Measurements from ENCODE around the gene LDLRAD3.
A peak's percentile ranks its signal among the peaks of the same experiment; 100 is the strongest.

LDLRAD3 gene

GRCh38 chr11:36146437-36146836 is 202.6 kb downstream of the LDLRAD3 start:
- no peak for DNase-seq

DNA sequence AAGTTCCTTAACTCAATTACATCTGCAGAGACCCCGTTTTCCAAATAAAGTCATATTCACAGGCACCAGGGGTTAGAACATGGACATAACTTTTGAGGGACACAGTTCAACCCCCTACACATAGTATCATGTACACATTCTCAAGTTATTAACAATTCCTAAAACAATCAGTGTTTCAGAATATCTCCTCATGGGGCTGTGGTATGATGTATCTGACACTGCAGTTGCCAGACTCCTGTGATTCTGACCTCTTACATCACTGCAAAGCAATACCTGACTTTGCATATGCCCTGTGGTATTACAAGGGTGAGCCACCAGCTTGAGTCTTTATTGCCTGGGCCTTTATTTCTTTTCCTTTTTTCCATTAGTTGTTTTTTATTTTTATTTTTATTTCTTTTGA is 203.6 kb downstream of the LDLRAD3 start:
- no peak for DNase-seq

DNA sequence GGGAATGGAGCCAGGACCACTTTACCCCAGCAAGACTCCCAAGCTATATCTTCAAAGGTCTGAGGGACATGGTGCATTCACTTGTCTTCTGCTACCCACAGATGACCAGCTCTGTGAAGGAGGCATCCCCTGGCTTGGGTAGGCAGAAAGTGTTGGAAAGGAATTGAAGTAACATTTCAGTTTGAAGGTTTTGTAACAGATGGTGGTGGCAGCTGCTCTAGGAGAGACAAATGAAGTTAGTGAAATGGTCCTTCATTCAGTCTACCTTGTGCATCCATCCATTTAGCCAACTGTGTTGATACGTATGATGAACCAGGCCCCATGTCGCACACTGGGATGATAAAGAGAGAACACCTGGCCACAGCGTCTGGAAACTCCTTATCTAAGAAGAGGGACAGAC is 204.8 kb downstream of the LDLRAD3 start:
- no peak for DNase-seq

GRCh38 chr11:36149538-36150242 is 205.8 kb downstream of the LDLRAD3 start:
- DNase-seq = peak; percentile 10

- no peak for DNase-seq
Observed at GRCh38 chr11:36150986-36151385, 207.1 kb downstream of the LDLRAD3 start.

DNA sequence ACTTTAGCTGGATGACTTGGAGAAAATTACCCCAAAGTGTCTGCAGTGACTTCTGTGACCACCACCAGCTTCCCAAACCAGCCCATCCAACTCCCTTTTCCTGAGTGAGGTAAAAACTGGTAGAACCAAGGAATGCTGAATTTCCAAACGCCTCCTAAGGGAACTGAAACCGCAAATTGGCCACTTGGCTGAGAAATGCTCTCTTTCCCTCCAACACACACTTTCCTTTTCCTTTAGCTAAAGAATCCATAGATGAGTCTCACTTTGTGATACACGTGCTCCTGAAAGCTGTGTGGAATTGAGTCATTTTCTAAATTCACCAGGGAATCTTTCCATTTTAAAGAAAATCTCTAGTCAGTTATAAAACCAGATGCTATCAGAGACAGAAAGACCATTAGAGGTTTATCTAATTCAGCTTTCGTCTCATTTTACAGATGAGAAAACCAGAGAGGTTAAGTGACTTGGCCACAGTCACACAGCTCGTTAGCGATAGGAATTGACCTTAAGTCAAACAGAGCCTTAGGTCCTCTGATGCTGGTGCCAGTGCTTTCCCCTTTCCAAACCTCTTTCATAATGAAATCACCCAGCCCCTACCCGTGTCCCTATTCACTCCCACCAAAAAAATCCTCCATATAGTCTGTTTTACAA is 208.2 kb downstream of the LDLRAD3 start:
- no peak for DNase-seq

DNA sequence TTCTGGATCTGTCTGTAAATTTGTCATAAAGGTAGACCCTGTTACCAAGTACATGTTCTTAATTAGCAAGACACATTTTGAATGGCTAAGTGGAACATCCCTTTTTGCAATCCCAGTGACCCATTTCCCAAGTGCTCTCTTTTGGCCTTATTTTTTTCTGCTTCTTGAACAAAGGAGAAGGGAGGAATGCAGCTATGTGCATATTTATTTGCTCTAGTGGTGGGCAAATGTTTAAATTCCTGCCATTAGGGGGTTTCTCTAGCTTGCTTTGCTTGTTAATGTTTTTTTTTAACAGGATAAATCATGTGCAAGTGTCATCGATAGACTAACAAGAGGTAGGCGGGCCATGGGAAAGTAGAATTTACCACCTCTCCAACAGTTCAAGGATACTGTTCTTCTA is 209.7 kb downstream of the LDLRAD3 start:
- DNase-seq = no peak

DNA sequence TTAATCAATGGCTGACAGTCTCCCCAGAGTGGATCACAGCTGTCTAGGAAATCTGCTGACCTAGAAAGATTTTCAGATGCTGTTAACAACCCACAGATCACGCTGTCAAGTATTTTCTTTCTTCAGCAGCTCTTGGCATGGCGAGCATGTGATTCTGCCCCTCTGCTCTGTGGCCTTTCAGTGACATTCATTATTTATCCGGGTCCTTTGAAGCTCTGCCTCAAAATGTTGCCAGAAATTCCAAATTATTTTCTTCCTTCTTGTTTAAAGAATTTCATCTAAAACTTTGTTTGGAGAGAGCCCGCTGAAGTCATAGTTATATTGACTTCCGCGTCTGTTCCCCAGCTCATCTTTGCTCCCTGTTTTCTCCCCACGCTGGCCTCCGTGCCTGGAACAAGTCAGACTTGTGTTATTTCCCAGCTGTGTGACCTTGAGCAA is 211.3 kb downstream of the LDLRAD3 start:
- no peak for DNase-seq

DNA sequence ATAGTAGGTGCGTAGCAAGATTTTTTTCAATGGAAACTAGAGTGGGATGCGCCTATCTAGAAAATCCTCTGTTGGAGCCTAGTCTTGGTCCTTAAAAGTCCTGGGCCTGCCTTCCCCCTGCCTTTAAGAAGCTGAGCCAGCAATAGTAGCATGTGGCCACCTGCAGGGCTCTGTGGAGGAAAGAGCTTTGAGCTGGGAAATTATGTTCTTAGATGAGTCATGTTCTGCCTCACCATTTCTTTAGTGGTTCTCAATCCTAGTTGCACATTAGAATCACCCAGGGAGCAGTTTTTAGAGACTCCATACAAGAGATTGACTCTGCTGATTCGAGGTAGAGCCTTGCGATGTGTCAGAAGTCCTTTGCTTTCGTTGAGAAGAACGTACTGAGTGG is 211.9 kb downstream of the LDLRAD3 start:
- no peak for DNase-seq

DNA sequence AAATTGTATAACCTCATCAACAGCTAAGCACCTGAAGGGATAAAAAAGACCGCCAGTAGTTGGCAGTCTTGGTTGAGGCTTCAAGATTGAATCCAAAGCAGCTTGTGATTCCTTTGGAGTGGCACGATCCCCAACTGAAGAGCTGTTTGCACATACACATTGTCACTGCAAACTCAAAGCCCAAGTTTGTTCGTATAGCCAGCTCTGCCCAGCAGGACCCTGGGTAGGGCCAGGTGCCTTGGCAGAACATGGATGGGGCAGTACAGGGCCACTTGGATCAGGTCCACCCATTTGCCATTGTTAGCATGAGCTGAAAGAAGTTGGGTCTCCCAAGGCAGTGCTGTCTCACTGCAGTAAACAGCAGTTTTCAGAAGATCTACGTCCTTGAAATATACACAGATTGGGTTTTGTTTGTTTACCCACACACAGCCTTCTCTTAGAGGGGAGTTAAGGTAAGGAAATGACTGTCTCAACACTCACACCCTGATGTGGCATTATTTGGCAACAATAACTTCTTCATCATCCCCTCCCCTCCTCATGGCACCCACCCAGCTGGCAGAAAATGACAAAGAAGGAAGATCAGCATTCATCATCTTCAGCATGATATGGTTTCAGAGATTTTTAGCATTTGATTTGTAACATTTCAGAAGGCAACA is 212.4 kb downstream of the LDLRAD3 start:
- no peak for DNase-seq

- DNase-seq = no peak
Observed at GRCh38 chr11:36156817-36157519, 213.1 kb downstream of the LDLRAD3 start.

GRCh38 chr11:36160091-36160490 is 216.2 kb downstream of the LDLRAD3 start:
- DNase-seq = no peak

DNA sequence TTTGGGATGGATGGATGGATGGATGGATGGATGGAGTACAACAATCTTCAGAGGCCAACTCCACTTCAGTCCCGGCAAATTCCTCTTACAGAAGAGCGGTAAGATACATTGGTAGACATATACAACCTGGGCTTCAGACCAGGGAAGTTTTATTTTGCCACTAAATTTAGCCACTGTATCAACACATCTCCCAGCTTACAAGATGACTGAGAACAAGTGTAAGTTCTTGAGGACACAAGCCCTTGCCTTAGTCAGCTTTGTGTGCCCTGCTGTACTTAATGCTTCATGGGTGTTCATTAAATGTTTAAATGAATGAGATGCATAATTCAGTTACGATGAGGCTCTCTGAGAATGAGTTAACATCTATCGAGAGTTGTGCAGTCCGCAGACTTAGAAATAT is 217.7 kb downstream of the LDLRAD3 start:
- DNase-seq = no peak

DNA sequence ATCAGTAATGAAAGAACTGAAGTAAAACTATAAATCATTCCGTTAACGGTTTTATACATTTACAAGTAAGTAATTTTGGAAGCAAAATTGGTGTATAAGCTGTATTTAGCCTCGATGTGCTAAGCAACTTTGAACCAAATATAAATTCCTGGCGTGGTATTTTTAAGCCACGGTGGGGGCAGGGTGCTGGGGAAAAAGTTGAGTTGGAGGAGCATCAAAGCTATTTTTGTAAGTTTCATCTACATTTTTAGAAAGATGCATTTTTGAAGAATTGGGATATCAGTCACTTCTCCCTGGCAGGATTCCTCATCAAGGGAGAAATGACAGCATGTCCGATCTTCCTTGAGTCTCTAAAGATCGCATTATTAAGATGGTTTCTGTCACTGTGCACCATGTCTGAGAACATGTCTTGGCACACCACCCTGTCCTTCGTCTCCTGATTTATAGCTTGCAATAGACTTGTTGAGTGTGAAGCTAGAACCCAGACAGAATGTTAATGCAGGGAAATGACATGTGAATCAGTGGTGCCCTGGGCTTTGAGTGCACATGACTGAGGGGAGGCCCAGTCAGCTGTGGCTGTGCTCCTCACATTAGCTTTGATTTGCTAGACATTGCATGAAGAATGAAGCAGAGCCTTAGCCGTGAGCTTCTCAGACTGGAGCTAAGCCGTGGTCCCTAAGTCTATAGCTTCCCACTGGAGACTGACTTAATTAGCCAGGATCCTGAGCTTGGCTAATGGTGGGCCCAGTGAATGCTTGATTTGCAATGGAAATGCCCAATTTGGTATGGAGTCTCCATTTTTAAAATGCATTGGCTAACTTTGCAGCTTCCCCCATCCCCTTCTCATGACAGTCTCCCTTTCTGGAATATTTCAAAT is 218.4 kb downstream of the LDLRAD3 start:
- DNase-seq = no peak

DNA sequence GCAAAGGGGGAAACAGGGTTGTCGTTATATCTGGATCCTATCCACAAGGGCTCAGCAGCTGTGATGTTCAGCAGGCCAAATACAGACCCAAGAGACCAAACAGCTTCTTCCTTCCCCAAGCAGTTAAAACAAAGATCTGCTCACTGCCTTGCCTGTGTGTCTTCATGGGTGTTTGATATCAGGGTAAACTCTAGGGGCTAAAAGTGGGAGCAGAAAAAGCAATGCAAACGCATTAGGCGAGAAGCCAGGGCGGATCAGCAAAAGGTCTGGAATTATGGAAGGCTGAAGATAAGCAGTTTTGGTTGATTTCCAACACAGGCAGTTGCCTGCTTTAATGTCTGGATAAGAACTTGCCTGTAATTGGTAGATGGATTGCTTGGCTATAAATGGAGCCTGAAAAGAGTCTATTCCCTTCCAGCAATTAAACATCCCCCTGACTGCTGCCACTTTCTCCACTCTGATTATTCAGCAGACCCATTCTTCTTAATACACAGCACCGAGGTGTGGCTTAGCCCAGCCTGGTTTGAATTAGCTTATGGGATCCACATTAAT is 219.1 kb downstream of the LDLRAD3 start:
- DNase-seq = no peak

- DNase-seq = no peak
Observed at GRCh38 chr11:36164506-36165250, 220.8 kb downstream of the LDLRAD3 start.

GRCh38 chr11:36165621-36166397 is 221.9 kb downstream of the LDLRAD3 start:
- no peak for DNase-seq

- no peak for DNase-seq
Observed at GRCh38 chr11:36167073-36167472, 223.2 kb downstream of the LDLRAD3 start.

- DNase-seq = no peak
Observed at GRCh38 chr11:36167729-36168128, 223.9 kb downstream of the LDLRAD3 start.

GRCh38 chr11:36177836-36178235 is 234.0 kb downstream of the LDLRAD3 start:
- DNase-seq = no peak
